SK-N-SH treated with all-trans-retinoic acid at 6 μM for 48 hours (cell line): ENCODE results near the gene C14orf119.

ENCODE experiments used
- ATAC-seq: fragments of 200-7000 bp; cut with Tn5 transposase; 3 replicates; pipeline ENCODE4 v1.9.1; 2020; ENCODE audit warnings: mild to moderate bottlenecking, moderate library complexity
- ARNTL ChIP-seq: fragments of 450-650 bp; formaldehyde crosslinking; IDR thresholded peaks from 2 replicates; pipeline ENCODE4 v1.5.0; 2020; ENCODE audit warnings: low read depth, mild to moderate bottlenecking, moderate library complexity, borderline replicate concordance
- BACH2 ChIP-seq: fragments of 250-450 bp; sonication (Bioruptor Pico); IDR thresholded peaks from 2 replicates; pipeline ENCODE4 v1.9.0; 2021; ENCODE audit warnings: mild to moderate bottlenecking, borderline replicate concordance
- CREB5 ChIP-seq: fragments of 250-450 bp; sonication (Bioruptor Pico); IDR thresholded peaks from 2 replicates; pipeline ENCODE4 v1.5.1; 2020; ENCODE audit warnings: low read depth, mild to moderate bottlenecking, moderate library complexity
- CSDC2 ChIP-seq: fragments of 250-450 bp; sonication (Bioruptor Pico); IDR thresholded peaks from 2 replicates; pipeline ENCODE4 v1.5.0; 2020; ENCODE audit warnings: mild to moderate bottlenecking, moderate library complexity
- CSRNP3 ChIP-seq: fragments of 250-450 bp; sonication (Bioruptor Pico); IDR thresholded peaks from 2 replicates; pipeline ENCODE4 v1.5.1; 2021; ENCODE audit warnings: mild to moderate bottlenecking, moderate library complexity
- ESRRG ChIP-seq: fragments of 250-450 bp; sonication (Bioruptor Pico); IDR thresholded peaks from 2 replicates; pipeline ENCODE4 v1.6.1; 2021; ENCODE audit warnings: mild to moderate bottlenecking
- ISL1 ChIP-seq: fragments of 250-450 bp; sonication (Bioruptor Pico); IDR thresholded peaks from 2 replicates; pipeline ENCODE4 v2.1.2; 2022; ENCODE audit warnings: mild to moderate bottlenecking, moderate library complexity
- OSR1 ChIP-seq: fragments of 250-450 bp; sonication (Bioruptor Pico); IDR thresholded peaks from 2 replicates; pipeline ENCODE4 v1.8.0; 2022; ENCODE audit warnings: moderate library complexity, mild to moderate bottlenecking, inconsistent platforms
- PATZ1 ChIP-seq: fragments of 250-450 bp; sonication (Bioruptor Pico); IDR thresholded peaks from 2 replicates; pipeline ENCODE4 v1.8.0; 2020; ENCODE audit warnings: mild to moderate bottlenecking, moderate library complexity, borderline replicate concordance
- POU6F1 ChIP-seq: fragments of 250-450 bp; sonication (Bioruptor Pico); IDR thresholded peaks from 2 replicates; pipeline ENCODE4 v1.8.0; 2021; ENCODE audit warnings: low read depth, mild to moderate bottlenecking, moderate library complexity, borderline replicate concordance
- PPARA ChIP-seq: fragments of 250-450 bp; sonication (Bioruptor Pico); IDR thresholded peaks from 2 replicates; pipeline ENCODE4 v1.5.0; 2020; ENCODE audit warnings: mild to moderate bottlenecking, borderline replicate concordance
- RARB ChIP-seq: fragments of 250-450 bp; sonication (Bioruptor Pico); IDR thresholded peaks from 2 replicates; pipeline ENCODE4 v1.8.0; 2021; ENCODE audit warnings: mild to moderate bottlenecking, moderate library complexity
- SNAI2 ChIP-seq: fragments of 250-450 bp; sonication (Bioruptor Pico); IDR thresholded peaks from 2 replicates; pipeline ENCODE4 v1.5.0; 2020; ENCODE audit warnings: mild to moderate bottlenecking, moderate library complexity
- TCF4 ChIP-seq: fragments of 250-450 bp; sonication (Bioruptor Pico); IDR thresholded peaks from 2 replicates; pipeline ENCODE4 v1.8.0; 2021; ENCODE audit warnings: mild to moderate bottlenecking, moderate library complexity, borderline replicate concordance
- TOX ChIP-seq: fragments of 250-450 bp; sonication (Bioruptor Pico); IDR thresholded peaks from 2 replicates; pipeline ENCODE4 v1.8.0; 2021; ENCODE audit warnings: mild to moderate bottlenecking, moderate library complexity, borderline replicate concordance
- ZFP3 ChIP-seq: fragments of 250-450 bp; sonication (Bioruptor Pico); IDR thresholded peaks from 2 replicates; pipeline ENCODE4 v1.5.0; 2020; ENCODE audit warnings: mild to moderate bottlenecking, moderate library complexity
- ZFP30 ChIP-seq: fragments of 450-650 bp; formaldehyde crosslinking; IDR thresholded peaks from 2 replicates; pipeline ENCODE4 v1.5.0; 2022; ENCODE audit warnings: mild to moderate bottlenecking, moderate library complexity
- ZNF565 ChIP-seq: fragments of 450-650 bp; formaldehyde crosslinking; conservative IDR thresholded peaks from 2 replicates; pipeline ENCODE4 v1.5.0; 2020; ENCODE audit warnings: low read depth, mild to moderate bottlenecking, moderate library complexity
- ZNF70 ChIP-seq: fragments of 450-650 bp; formaldehyde crosslinking; IDR thresholded peaks from 2 replicates; pipeline ENCODE4 v1.5.0; 2020; ENCODE audit warnings: mild to moderate bottlenecking, moderate library complexity
- ZNF8 ChIP-seq: fragments of 450-650 bp; formaldehyde crosslinking; IDR thresholded peaks from 2 replicates; pipeline ENCODE4 v1.5.0; 2020; ENCODE audit warnings: mild to moderate bottlenecking, moderate library complexity

Gene C14orf119

GRCh38 chr14:23132970-23133369 is 37.7 kb downstream of the C14orf119 start (continued):
- TF ChIP-seq CSRNP3 (CRISPR knock-in tag) = no peak
- no peak for TF ChIP-seq PPARA (CRISPR knock-in tag)
- no peak for TF ChIP-seq ARNTL
- TF ChIP-seq OSR1 (CRISPR knock-in tag) = no peak
- no peak for TF ChIP-seq TCF4
- TF ChIP-seq, all 23 proteins: peak for 0

GRCh38 chr14:23136566-23137133 is 41.3 kb downstream of the C14orf119 start:
- TF ChIP-seq TOX (CRISPR knock-in tag) (no peak), CSDC2 (CRISPR knock-in tag) (no peak), TCF4 (no peak), OSR1 (CRISPR knock-in tag) (no peak), ZNF8 (CRISPR knock-in tag) (no peak), PPARA (CRISPR knock-in tag) (no peak), CREB5 (CRISPR knock-in tag) (no peak), ZFP30 (CRISPR knock-in tag) (no peak), ZFP3 (CRISPR knock-in tag) (no peak), ZNF565 (CRISPR knock-in tag) (no peak), ARNTL (no peak), PATZ1 (CRISPR knock-in tag) (no peak), ISL1 (no peak), POU6F1 (CRISPR knock-in tag) (no peak), ZNF70 (CRISPR knock-in tag) (no peak), CSRNP3 (CRISPR knock-in tag) (no peak), SNAI2 (CRISPR knock-in tag) (no peak), ESRRG (CRISPR knock-in tag) (no peak)
- TF ChIP-seq, all 23 proteins: peak for 0
- ATAC-seq = no peak

- no peak for ATAC-seq
- no peak for TF ChIP-seq PATZ1 (CRISPR knock-in tag)
- TF ChIP-seq PPARA (CRISPR knock-in tag) = no peak
- no peak for TF ChIP-seq ZNF8 (CRISPR knock-in tag)
- no peak for TF ChIP-seq CREB5 (CRISPR knock-in tag)
- no peak for TF ChIP-seq ISL1
- TF ChIP-seq ZNF70 (CRISPR knock-in tag) = no peak
- no peak for TF ChIP-seq CSRNP3 (CRISPR knock-in tag)
- TF ChIP-seq ZNF565 (CRISPR knock-in tag) = no peak
- no peak for TF ChIP-seq RARB (CRISPR knock-in tag)
- TF ChIP-seq ZFP30 (CRISPR knock-in tag) = no peak
- no peak for TF ChIP-seq POU6F1 (CRISPR knock-in tag)
- TF ChIP-seq TOX (CRISPR knock-in tag) = no peak
- no peak for TF ChIP-seq BACH2 (CRISPR knock-in tag)
- TF ChIP-seq OSR1 (CRISPR knock-in tag) = no peak
- TF ChIP-seq ZFP3 (CRISPR knock-in tag) = no peak
- no peak for TF ChIP-seq ARNTL
These were observed 42.0 kb downstream of the C14orf119 start for GRCh38 chr14:23137192-23137812.
